GM04504 (cell line): ENCODE data around the gene SKAP2.

Source experiments
- DNase-seq: peaks from one replicate; pipeline ENCODE4 v3.0.0-alpha.2; 2012; ENCODE audit warnings: low read depth

The SKAP2 gene

DNA sequence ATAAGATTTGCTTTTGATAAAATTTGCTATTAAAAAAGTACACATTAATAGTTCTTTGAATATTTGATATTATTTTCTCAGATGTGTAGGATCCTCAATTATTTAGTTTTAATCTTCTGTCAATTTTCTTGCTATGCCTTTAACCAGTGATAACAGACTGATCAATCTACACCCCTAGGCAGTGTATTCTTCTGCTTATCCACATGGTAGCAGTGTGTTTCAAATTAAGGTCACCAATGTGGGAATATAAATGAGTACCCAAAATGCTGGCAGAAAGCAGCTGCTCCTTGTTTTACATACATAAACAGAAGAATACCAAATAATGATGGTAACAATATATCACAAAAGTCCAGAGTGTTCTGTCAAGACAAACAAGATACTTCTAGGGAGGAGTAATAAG lies 87.0 kb downstream of the SKAP2 start:
- DNase-seq = no peak

DNA sequence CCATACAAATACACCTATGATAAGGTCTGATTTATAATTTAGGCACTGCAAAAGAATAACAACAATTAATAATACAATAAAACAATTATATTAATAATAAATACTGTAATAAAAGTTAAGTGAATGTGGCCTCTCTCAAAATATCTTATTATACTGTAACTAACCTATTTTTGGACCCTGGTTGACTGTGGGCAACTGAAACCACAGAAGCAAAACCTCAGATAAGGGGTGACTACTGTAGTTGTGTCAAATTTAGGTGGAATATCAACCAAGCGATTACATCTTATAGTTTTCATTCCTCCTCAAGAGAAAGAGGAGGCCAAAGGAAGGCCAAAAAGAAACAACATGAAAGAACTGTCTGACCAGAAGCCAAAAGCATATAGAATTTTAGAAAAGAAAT lies 103.9 kb downstream of the SKAP2 start:
- no peak for DNase-seq

DNA sequence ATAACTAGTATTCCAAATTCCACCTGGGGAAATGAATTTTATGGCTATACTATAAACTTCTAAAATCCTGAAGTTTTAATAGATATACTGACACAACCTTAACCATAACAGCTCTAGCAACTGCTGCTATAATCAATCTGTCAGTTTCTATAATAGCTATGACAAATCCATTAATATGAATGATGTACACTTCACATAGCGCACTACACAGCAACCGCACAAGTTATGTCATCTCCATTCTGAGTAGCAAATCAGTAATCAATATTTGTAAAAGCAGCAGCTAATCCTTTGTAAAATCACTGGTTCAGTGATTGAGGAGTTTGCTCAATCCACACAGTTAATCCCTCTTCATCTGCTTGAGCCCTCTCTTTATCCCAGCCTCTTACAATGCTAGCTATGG lies 105.3 kb downstream of the SKAP2 start:
- DNase-seq = no peak

DNA sequence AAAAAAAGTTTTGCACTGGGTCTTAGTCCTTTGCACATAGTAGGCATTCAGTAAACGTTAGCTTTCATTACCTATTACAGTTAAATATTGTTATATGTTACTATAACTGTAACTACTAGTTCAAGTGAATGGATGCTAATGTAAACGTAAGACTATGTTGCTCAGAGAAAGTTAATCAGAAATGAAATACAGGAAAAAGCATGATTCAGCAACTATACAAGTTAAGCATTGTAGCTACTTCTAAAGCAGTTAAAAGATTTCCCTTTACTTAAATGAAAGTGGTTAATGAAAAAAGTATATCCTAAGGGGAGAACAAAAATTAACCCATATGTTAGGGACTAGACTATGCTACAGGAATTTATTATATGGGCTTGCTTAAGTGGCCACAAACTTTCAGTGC lies 121.2 kb downstream of the SKAP2 start:
- no peak for DNase-seq

DNA sequence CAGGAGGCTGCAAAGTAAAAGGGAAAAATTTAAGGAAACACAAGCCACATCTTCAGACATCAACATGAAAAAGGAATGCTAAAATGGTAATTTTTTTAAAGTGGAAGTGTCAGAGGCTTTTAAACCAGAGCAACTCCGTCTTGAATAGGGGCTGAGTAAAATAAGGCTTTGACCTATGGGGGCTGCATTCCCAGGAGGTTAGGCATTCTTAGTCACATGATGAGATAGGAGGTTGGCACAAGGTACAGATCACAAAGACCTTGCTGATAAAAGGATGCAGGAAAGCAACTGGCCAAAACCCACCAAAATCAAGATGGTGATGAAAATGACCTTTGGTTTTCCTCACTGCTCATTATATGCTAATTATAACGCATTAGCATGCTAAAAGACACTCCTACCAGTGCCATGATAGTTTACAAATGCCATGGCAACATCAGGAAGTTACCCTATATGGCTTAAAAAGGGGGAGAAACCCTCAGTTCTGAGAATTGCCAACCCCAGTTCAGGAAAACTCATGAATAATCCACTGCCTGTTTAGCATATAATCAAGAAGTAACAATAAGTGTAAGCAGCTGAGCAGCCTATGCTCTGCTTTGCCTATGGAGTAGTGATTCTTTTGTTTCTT lies 128.3 kb downstream of the SKAP2 start:
- no peak for DNase-seq

DNA sequence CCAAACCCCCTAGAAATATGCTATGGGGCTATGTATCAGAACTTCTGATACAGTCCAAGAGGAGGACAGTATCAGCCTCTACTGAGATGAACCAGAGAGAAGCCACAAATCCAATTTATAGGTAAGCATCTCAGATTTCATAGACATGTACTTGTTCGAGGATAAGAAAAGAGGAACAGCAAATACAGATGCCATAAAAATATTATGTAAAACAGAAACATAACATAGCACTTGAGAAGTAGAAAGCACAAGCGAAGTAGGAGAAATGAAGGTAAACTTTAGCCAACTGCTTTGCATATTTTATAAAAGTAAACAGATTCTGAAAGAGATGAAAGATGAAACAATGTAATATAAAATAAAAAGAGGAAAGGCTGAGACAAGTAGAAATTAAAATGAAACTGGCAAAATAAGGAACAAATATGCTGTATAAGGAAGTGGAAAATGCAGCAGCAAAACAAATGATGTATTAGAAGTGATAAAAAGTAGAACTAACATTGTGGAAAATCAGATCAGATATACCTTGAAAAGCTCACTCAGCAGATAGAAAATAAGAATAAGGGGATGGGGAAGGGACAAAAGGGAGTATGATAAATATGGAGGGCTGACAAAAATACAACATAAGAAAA lies 135.1 kb downstream of the SKAP2 start:
- no peak for DNase-seq

DNA sequence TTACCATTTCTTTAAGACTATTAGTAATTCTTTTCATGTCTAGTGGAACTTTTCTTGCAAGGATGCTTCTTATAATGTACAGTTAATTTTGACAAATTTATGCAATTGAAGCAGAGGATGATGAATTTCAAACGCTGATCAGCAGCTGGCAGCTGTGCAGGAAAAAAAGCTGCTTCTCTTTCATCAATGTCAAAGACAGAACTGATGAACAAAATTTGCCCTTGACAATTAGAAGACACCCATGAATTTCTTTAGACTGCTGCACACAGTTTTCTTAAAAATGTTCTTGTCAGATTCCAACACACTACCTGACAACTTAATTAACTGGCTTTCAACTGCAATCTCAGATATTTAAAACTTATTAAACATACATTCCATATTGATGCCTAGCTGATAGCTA lies 138.3 kb downstream of the SKAP2 start:
- DNase-seq = no peak

DNA sequence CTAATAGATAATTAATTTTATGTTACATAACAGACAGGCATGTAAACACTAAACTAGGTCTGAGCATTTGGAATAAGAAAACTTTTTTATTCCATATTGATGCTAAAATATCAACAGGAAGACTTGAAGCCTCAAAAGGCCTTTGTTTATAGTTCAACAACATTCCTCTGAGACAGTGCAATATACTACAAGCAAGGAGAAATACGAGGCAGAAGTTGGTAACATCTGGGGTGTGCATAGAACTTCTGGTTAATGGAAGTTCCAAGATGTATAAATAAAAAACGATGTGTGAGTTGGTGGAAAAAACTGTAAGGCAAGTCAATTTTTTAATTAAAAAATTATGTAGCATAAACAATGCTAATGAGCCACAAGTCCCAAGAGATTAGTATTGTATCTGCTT lies 139.6 kb downstream of the SKAP2 start:
- DNase-seq = no peak

DNA sequence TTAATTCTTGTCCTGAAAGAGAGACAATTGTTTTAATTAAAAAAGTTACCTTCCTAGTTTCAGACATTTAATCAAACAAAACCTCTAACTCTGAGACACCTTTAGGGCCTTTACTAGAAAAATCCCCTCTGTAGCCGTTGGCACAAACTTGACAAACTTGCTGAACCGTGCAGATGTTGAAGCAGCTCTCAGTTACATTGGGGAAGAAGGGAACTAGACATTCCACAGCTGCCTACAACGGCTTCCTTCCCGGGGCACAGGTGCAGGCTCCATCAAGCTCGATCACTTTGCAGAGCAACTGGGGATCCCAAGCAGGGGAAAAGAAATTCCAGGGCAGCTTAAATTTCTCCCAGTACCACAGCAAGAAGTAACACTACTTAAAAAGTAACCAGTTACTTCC lies 141.3 kb downstream of the SKAP2 start:
- no peak for DNase-seq

DNA sequence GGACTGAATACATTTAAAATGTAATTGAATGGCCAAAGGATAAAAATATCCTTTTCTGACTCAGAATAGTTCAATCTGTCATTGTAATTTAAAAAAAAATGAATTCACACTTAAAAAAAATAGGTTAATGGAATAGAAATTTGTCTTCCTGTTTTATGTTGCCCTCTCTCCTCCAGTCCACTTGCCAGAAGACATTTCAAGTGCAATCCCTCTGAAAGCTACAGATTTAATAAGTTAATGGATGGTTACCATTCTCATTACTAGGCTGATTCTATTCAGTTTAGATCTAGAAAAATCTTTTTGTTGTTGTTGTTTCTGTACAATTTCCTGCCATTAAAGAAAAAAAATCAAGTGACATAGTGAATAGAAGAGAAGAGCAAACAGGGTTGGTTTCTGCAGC lies 142.9 kb downstream of the SKAP2 start:
- no peak for DNase-seq

DNA sequence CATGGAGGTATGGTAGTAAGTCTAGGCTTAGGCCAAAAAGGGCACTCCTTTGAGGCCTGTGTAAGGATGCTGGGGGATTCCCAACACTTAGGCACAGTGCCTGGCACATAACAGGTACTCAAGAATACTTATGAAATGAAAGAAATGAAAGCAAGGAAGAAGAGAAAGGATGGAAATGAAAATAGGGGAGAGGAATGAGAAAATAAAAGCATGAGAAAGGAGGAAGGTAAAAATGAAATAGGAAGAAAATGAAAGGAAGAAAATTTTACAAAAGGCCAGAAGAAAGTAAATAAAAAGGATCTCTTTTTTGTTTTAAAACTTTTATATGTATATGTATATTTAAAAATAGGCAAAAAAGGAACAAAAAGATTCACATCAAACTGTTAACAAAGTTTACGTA lies 146.3 kb downstream of the SKAP2 start:
- no peak for DNase-seq

DNA sequence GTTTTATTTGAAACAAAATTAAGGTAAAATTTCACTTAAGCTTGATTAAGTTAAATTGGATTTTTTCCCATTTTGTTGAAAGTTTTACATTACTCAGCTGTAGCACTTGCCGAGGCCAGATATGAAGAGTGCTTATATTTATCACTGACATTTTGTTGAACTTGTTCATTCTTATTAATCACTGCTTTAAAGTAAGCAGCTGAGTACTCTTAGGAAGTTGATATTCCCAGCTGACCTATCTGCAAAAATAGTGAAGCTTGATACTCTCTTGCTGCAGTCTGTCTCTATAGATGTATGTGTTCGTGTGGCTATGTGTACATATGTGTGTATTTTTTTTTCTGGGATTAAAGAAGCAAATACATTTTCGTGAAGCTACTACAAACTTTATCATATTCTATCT lies 150.0 kb downstream of the SKAP2 start:
- DNase-seq = no peak

DNA sequence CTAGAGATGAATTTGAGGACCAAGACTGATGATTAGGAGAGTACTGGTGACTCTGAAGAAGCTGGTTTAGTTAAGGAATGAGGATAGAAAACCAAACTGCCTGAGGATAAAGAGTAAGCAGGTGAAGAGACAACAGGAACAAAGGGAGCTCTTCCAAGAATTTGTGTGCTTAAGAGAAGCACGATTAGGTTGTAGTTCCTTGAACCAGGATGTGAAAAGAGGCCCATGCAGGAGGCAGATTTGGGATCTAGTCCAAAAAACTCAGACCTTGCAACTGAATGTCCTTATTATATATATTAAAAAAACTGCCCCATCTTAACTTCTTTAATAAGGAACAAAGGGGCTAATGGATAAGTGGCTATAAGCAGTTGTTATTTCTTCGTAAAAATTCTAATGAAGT lies 150.4 kb downstream of the SKAP2 start:
- no peak for DNase-seq

DNA sequence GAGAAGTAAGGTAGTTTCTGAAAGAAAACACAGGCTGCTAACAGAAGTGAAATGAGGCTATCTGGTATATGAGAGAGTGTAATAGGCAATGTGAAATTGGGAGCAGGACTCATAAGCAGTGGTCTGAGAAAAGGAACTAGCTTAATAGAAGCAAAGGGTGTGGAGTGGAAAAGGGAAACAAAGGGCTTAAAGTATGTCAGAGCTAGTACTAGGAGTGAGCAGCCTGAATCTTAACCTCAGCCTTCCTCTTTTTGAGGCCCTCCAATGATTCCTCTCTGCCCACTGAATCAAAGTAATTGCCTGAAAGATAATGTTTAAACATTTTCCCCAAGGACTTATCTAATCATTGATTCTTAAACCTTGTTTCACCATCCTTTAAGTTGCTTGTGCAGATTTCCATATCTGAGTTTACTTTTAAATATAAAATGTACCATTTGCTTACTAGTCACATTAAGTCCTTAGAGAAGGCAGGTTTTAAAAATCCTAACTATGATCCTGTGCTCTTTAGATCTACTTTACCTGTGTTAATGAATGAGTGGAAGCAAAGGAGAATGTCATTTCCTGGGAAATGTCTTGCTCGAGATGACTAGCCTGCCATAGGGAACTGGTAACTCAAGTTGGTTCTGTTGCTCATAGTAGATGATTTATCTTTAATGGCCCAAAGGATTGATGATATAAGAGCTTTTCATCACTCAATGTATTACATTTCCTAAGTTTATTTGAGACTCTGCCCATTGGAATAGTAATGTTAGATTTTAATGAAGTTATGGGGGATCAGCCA lies 155.0 kb downstream of the SKAP2 start:
- no peak for DNase-seq

DNA sequence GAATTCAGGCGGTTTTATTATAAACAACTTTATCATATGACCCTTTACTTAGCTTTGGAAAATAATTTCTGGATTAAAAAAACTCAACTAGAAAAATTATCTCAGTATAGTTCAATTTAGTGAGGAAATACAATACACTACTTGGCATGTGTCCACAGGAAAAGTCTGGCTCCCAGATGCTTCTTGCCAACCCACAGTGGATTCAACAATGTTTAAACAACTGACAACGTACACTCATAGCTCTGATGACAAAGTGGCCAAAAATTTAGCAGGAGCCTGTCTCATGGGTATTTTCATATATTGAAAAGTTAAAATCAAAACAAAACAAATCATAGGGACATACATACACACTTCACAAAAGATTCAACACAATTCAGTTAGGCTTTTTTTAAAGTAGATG lies 158.8 kb downstream of the SKAP2 start:
- peak; percentile 89 for DNase-seq

DNA sequence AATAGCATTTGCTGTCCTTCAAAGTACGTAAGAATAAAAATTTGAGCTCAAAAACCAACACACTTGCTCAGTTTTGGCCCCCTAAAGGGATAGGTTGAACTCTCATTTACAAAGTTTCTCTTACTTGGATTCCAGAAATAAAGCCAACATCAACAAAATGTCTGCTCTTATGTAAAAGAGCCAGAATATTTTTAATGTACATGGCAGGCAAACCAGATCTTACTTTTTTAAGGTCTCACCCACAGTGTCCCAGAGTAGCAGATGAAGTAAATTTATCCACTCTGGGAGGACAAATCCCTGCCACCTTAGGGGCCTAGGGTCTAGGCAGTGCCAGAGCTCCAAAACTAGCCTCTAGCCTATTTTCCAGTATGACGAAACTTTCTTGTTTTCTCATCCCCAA lies 159.6 kb downstream of the SKAP2 start:
- DNase-seq = no peak

DNA sequence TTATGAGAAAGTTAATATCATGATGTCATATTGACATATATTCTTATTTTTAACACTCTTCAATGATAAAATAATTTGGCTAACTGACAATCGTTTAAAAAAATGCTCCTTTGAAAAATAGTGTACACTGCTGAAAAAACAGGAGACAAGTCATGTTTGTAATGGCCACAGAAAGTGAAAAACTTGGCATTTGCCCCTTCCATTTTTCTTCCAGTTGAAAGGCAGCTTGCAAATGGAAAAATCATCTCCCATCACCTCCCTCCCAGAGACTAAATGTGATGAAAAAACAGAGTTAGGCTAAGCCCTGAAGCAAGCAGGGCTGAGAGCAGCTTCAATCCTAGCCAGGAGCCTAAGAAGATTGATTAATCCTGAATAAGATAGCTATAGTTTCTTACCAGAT lies 160.4 kb downstream of the SKAP2 start:
- DNase-seq = no peak

DNA sequence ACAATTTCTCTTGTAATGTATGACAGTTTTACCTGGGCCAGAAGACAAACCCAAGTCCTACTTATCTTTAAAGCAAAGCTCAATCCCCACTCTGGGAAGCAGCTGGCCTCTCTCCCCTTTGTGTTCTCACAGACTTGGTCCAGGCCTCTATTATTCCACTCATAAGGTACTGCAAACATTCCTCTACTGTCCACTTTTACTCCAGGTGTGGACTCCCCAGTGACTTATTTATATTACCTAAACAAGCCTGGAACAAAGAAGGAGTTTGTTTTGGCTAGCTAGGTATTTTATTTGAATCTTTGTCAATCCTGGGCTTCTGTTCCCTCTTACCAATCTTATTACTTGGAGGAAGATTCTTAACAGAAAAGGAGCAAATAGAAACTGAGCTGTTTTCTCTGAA lies 163.5 kb downstream of the SKAP2 start:
- no peak for DNase-seq

DNA sequence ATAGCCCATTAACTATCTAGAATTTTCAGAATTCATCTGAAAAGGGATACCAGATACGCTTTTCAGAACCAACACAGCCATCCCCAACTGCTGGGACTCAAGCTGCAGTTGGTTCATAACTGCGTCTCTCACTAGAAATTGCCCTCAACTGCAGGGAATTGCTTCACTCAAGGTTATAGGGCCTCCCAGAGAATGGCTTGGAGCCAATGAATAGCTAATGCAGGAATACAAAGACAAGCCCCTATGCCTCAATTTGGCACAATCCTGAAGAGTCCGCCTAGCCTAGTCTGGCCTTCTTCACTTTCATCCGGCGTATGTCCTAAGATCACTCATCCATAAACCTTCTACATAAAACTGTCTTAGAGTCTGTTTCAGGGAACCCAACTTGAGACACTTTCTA lies 164.0 kb downstream of the SKAP2 start:
- DNase-seq = no peak

DNA sequence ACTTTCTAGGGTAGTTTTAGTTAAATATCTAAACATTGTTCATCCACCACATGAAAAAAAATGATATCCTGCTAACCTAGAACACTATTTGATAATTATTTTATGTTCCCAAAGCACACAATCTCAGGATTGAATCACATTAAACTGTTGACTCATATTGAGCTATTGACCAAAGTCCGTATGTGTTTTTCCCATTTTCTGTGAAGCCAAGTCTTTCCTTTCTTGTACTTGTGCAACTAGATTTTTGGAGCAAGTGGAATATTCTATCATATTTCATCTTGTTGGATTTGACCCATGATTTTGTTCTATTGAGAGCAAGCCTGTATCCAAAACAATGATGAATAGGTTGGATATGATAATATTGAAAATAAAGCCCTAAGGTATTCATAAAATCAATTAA lies 164.6 kb downstream of the SKAP2 start:
- DNase-seq = no peak

DNA sequence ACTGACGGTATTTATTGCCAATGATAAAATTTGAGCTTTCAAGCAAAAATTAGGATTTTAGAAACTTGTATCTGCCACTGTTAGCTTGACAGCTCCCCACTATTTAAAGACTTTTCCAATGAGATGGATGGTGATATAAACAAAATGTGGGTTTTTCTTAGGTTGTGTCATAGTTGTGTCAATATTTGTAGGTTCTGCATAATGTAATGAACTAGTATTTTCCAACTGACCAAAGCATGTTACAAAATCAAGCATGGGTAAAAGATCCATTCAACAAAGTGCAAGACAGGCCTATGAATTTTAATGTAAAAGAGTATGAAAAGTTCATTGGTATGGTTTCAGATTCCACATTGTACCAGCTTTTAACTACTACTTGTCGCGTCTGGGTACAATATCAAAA lies 165.6 kb downstream of the SKAP2 start:
- no peak for DNase-seq

DNA sequence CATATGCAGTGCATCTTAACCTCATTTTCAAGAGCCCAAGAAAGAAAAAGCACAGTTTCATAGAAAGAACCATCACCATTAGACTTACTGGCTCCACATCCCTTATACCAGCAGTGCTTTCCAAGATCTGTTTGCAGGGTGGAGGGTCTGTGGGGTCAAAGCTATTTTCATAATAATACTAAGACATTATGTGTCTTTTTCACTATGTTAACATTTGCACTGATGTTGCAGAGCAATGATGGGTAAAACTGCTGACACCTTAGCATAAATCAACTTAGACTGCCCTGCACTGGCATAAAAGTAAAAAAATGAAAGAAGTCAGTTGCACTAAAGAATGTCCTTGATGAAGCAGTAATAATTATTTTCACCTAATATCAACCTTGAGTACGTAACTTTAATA lies 166.2 kb downstream of the SKAP2 start:
- no peak for DNase-seq

DNA sequence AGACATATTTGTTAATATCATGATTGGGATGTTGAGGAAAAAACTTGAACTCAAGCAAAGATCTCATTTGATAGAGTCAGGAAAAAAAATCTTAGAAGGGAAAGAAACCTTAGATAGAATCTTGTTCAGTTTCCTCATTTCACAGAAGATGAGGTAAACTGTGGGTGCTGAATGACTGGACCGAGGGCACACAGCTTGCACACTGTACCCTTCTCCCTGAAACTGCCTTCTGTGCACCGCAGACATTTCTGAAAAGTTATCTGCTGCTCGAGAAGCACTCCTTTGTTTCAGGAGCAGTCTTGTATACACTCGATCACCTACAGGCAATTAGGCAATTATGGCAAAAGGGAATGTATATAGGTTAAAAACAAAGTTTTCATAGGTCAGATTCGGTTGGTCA lies 167.4 kb downstream of the SKAP2 start:
- no peak for DNase-seq

DNA sequence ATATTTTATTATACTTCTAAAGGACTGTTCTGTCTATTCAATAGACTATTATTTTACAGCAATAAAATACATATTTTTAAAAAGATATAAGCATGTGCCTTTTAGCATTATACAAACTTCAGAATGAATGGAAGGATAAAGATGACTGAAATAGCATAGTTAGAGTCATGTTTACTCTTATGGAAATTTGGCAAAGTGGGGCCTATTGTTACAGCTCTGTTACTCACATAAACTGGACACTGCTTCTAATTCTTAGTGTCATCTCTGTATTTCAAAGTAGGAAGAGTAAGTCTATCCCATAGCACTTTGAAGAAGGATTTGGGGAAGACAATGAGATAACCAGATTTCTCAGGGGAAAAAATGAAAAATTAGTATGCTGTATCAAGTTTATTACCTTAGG lies 168.2 kb downstream of the SKAP2 start:
- DNase-seq = no peak
